NCI-H2227 (cell line): ENCODE data around the gene TNFRSF14.

Experiments
- DNase-seq: peaks from one replicate; lab custom pipeline; 2025; ENCODE audit not compliant: unreplicated experiment; lab: John Stamatoyannopoulos, UW

The TNFRSF14 gene

GRCh38 chr1:2523191-2523890 is 32.8 kb upstream of the TNFRSF14 start:
- DNase-seq: no peak

- no peak for DNase-seq
Measured at GRCh38 chr1:2523891-2524609, 32.1 kb upstream of the TNFRSF14 start.

GRCh38 chr1:2525572-2525919 is 30.6 kb upstream of the TNFRSF14 start:
- DNase-seq: no peak

GRCh38 chr1:2525920-2526823 is 30.0 kb upstream of the TNFRSF14 start, which contains the start of gene PANK4:
Gene PANK4 (minus strand): TSS chr1:2526596. CDS start chr1:2526587, 9 bp downstream.
- DNase-seq: peak; percentile 97

- peak; percentile 79 for DNase-seq
Measured at GRCh38 chr1:2526824-2527555, 29.2 kb upstream of the TNFRSF14 start.

- DNase-seq: no peak
Measured at GRCh38 chr1:2527556-2527860, 28.7 kb upstream of the TNFRSF14 start.

GRCh38 chr1:2528016-2528415 is 28.2 kb upstream of the TNFRSF14 start:
- DNase-seq: no peak

- no peak for DNase-seq
Measured at GRCh38 chr1:2528611-2528965, 27.6 kb upstream of the TNFRSF14 start.

- DNase-seq: no peak
Measured at GRCh38 chr1:2528966-2529783, 27.0 kb upstream of the TNFRSF14 start.

GRCh38 chr1:2529784-2530512 is 26.2 kb upstream of the TNFRSF14 start, which contains the start of gene HES5:
Gene HES5 (minus strand): TSS chr1:2530263. CDS start chr1:2530164, 99 bp downstream.
- DNase-seq: peak; percentile 47

GRCh38 chr1:2530513-2531361 is 25.4 kb upstream of the TNFRSF14 start:
- DNase-seq: no peak

GRCh38 chr1:2532485-2533160 is 23.5 kb upstream of the TNFRSF14 start:
- no peak for DNase-seq

- no peak for DNase-seq
Measured at GRCh38 chr1:2533365-2533764, 22.8 kb upstream of the TNFRSF14 start.

GRCh38 chr1:2534315-2534686 is 21.9 kb upstream of the TNFRSF14 start:
- DNase-seq: no peak

GRCh38 chr1:2534687-2535441 is 21.3 kb upstream of the TNFRSF14 start:
- no peak for DNase-seq

GRCh38 chr1:2535455-2535854 is 20.7 kb upstream of the TNFRSF14 start:
- no peak for DNase-seq

GRCh38 chr1:2535981-2536380 is 20.2 kb upstream of the TNFRSF14 start:
- DNase-seq: no peak

- no peak for DNase-seq
Measured at GRCh38 chr1:2537784-2538115, 18.4 kb upstream of the TNFRSF14 start.
